Measurements from ENCODE around the gene CEP44.
"Not testable (repeated sequence)": the region's sequence is repeated elsewhere in the genome, so short reads cannot be mapped to it uniquely, and the experiment has no call there.

CEP44 gene, protein sequence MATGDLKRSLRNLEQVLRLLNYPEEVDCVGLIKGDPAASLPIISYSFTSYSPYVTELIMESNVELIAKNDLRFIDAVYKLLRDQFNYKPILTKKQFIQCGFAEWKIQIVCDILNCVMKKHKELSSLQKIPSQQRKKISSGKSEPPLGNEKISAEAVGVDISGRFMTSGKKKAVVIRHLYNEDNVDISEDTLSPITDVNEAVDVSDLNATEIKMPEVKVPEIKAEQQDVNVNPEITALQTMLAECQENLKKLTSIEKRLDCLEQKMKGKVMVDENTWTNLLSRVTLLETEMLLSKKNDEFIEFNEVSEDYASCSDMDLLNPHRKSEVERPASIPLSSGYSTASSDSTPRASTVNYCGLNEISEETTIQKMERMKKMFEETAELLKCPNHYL

DNA sequence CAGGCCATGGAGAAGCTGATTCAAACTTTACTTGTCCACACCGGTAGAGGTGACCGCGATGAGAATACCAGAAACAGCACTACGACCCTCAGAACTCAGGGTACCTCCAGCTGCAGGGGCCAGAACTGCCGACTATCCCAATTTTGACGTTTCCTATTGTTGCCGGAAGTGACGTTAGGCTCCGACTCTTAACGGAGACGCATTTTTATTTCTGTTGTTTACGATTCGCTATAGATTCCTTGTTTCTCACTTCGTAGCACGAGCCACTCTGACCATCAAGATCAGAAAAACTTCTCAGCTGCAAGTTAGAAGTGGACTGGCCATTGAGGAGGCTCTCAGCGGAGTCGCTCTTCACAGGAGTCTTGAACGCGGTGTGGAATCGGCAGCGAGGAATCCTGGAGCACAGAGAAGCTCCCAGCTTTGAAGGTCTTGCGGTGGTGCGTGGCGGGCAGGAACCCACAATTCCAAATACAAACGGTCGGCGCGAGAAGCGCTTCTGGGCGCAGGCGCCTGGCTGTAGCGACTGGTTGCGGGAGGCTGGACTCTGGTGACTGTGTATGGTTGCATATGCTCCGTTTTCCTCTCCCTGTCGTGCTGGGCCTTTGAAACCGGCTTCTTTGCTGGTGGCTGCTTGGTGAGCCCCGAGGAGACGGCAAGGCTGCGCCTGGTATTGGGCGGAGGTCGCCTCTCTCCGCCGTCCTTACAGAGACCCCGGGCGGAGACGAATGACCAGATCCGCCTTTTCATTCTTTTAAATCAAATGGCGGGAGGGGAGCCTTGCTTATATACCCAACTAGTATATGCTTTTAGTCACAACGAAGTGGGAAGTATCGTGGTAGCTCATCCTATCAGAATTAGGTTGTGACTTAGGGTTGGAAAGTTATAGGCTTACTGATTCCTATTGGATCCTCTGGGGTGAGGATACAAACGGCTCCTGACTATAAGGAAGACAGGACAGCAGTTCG is at the start of gene CEP44, which contains the start of gene FBXO8:
CEP44 (plus strand) TSS at position 405 of the 965 bp plus-strand sequence. CDS start 15,211 bp downstream, outside the sequence.
FBXO8 (minus strand) TSS at position 161 of the 965 bp plus-strand sequence. CDS start 20,575 bp downstream, outside the sequence.
- peak within 1 kb of the TSS; percentile 98 for H3K4me3 ChIP-seq (ENCODE audit: low read depth, low read length)

DNA sequence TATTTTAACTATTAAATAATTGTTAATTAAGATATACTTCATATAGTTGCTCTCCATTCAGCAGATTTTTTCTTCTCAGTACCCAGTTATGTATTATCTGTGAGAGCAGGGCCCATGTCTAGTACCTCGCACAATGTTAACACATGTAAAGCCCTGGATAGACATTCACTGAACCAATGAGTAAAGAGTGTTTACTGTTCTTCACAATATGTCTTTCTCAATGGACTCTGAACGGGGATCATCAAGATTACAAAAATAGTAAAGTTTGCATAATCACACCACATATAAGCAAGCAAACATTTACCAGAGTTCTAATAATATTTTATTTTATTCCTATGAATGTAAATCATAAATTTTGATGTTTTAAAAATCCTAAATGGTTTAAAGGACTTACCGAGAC is 47.4 kb upstream of the CEP44 start:
- no peak overlapping the region for H3K4me3 ChIP-seq (ENCODE audit: low read depth, low read length)

DNA sequence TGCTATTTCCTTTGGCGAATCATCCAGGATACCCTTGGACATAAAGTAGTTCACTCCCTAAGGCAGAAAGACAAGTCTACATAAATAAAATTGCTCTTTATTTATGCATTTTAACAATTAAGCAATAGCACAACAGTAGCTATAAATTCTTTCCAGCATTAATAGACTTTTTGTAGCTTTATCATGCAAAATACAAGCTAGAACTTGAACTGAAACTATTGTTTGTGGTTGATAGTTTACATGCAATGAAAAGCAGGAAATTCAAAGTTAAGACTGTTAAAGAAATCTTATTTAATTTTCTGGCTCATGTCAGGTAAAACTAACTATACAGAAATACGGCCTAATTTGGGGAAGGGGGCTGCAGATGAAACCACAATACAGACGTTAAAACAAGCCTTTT is 42.5 kb upstream of the CEP44 start:
- H3K4me3 ChIP-seq (ENCODE audit: low read depth, low read length), result no peak overlapping the region

GRCh38 chr4:174244441-174244840 is 39.3 kb upstream of the CEP44 start:
- no peak overlapping the region for H3K4me3 ChIP-seq (ENCODE audit: low read depth, low read length)

DNA sequence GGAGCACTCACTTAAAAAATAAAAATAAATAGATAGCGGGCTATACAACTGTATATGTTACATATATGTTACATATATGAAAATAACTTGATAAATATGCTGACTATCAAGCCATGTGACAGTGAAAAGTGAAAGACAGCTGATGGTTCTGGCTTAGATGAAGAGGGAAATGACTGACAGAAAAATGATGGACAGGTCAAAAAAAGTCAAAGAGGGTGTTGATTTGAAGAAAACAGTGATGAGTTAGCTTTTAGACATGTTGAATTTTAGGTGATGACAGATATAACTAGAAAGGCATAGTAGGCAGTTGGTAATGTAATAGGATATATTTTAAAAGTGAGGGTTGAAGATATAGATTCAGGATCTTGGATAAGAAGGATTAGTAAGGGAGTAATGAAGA is 38.0 kb upstream of the CEP44 start:
- H3K4me3 ChIP-seq (ENCODE audit: low read depth, low read length), result no peak overlapping the region

- H3K4me3 ChIP-seq (ENCODE audit: low read depth, low read length), result no peak overlapping the region
These were observed 35.3 kb upstream of the CEP44 start for GRCh38 chr4:174248407-174248806.

GRCh38 chr4:174252412-174252811 is 31.3 kb upstream of the CEP44 start:
- H3K4me3 ChIP-seq (ENCODE audit: low read depth, low read length), result no peak overlapping the region

- H3K4me3 ChIP-seq (ENCODE audit: low read depth, low read length), result no peak overlapping the region
These were observed 29.1 kb upstream of the CEP44 start for GRCh38 chr4:174254613-174255012.

DNA sequence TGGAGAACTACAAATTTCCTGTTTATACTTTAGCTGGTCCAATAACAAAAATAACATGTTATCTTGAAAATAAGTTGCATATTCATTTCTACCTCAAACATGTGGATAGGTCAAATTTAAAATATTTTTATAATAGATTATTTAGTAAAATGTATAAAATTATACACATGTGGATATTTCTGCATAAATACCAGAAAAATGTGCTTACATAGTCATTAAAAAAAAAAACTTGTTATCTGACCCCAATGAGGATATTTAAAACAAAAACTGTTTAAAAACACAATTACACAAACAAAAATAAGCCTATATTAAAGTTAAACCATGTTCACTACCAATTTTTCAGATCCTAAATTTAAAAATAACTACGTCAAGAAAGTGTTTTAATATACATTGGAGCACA is 28.3 kb upstream of the CEP44 start:
- no peak overlapping the region for H3K4me3 ChIP-seq (ENCODE audit: low read depth, low read length)

- H3K4me3 ChIP-seq (ENCODE audit: low read depth, low read length), result no peak overlapping the region
These were observed 27.9 kb upstream of the CEP44 start for GRCh38 chr4:174255786-174256185.

DNA sequence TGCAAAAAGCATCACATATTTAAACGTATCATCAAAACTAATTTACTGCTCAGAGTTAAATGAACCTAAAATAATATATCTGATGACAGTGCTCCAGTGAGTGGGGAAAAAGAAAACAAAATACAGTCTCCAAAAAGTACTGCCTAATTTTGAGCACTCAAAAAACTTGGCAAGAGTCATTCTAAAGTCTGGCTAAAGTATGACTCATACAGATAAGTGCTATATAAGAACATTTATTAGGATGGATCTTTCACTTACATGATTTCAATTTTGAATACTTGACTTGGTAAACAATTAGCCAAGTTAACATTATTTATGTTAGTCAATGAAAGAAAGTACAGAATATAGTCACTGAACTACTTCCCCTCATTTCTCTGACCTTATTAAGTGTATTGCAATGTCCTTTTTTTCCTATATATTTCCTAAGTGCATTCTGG is 27.4 kb upstream of the CEP44 start:
- no peak overlapping the region for H3K4me3 ChIP-seq (ENCODE audit: low read depth, low read length)

- no peak overlapping the region for H3K4me3 ChIP-seq (ENCODE audit: low read depth, low read length)
These were observed 24.1 kb upstream of the CEP44 start for GRCh38 chr4:174259580-174259979.

DNA sequence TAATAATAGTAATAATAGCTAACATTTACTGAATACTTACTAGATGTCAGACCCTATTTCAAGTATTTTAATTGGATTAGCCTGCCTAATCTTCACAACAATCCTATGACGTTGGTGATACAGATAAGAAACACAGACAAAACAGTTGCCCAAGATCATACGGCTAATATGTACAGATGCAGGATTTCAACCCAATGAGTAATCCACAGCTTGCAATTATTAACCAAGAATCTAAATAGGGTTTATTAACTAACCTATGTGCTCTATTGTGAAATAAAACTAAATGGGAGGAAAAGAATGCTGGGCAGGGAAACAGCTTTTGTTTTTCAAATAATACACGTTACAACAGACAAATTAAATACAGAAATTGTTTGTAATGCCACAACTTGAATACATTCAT is 23.6 kb upstream of the CEP44 start:
- no peak overlapping the region for H3K4me3 ChIP-seq (ENCODE audit: low read depth, low read length)

GRCh38 chr4:174261432-174261831 is 22.3 kb upstream of the CEP44 start:
- not testable (repeated sequence) for H3K4me3 ChIP-seq (ENCODE audit: low read depth, low read length)

DNA sequence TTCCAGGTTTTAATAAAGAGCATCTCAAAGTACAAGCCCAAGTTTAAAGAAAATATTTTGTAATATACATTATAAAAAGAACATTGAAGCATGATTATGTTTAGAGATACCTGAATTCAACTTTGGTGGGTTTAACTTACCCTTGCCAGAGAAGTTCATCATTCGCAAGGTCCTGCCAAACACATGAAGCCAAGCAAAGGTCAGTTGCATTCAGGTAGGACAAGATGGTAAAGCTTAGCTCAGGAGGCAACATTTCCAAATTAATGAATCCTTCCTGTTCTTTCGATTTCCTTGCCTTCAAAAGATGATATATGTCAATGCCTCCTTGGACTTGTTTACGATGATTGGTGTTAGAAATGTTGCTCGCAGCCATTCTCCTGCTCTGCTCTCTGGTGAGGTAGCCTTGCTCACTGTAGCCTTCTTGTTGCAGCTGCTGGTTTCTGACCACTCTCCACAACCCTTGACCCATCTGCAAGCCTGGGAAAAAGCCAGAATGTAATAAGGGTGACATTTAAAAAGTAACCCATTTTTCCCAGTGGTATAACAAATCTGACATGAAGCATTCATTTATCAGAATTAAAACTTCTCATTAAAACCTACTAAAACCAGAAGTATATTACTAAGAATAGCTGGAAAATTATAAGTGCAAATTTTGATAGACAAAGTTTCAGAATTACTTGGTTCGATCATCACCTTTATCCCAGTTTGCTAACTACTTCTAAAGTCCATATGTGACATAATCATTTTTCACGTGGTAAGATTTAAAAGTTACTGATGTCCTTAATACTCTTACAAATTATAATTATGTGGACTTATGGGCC is 20.9 kb upstream of the CEP44 start:
- H3K4me3 ChIP-seq (ENCODE audit: low read depth, low read length), result no peak overlapping the region

- no peak overlapping the region for H3K4me3 ChIP-seq (ENCODE audit: low read depth, low read length)
These were observed 20.3 kb upstream of the CEP44 start for GRCh38 chr4:174263445-174263736.

DNA sequence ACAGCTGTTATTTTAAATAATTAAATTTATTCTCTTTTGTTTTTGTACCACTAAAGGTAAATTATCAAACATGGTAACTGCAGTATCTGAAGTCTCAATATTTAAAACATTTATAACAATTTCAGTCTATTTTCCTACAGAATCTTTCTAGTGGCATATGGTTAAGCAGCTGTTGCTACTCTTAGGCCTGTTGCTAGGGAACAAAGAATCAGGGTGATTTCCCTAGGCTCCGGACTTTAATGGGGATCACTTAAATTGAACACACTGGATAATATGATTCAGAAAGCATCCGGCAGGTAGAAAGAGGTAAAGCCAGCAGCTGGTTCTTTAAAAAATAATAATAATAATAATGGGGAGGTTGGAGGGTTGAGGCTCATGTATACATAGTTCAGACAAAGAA is 17.8 kb upstream of the CEP44 start:
- H3K4me3 ChIP-seq (ENCODE audit: low read depth, low read length), result no peak overlapping the region

- no peak overlapping the region for H3K4me3 ChIP-seq (ENCODE audit: low read depth, low read length)
These were observed 17.3 kb upstream of the CEP44 start for GRCh38 chr4:174266416-174266815.

GRCh38 chr4:174273930-174274329 is 9.8 kb upstream of the CEP44 start:
- no peak overlapping the region for H3K4me3 ChIP-seq (ENCODE audit: low read depth, low read length)

DNA sequence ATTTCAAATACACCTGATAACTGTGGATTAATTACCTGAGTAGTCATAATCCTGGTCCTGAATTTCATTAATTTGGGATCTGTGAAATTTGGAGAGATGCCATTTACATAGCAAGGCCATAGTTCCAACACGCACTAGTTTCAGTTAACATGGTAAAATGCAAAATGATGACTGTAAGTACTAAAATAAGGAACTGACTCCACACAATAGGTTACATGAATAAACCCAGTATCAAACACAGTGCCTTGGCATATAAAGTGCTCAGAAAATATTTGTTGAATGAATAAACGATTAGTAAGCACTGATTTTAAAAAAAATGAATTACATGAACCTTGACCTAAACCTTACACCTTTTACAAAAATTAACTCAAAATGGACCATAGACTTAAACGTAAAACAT is 9.3 kb upstream of the CEP44 start:
- no peak overlapping the region for H3K4me3 ChIP-seq (ENCODE audit: low read depth, low read length)

DNA sequence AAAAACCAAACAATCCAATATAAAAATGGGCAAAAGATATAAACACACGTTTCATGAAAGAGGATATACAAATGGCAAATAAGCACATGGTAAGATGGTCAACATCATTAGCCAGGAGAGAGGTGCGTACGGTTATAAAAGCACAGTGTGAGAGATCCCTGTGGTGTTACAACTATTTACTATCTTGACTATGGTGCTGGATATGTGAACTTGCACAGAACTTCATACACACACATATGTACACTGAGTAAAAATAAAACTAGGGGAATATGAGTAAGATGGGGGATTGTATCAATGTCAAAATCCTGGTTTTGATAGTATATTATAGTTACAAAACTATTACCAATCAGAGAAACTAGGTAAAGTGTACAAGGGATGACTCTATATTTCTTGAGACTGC is 8.6 kb upstream of the CEP44 start:
- no peak overlapping the region for H3K4me3 ChIP-seq (ENCODE audit: low read depth, low read length)
